Neural progenitor cell (in vitro differentiated cells): ENCODE data around the gene NBAS. TPM values are rescaled to one million over a fixed set of nuclear protein-coding genes. Genes with fewer than 3 reads are reported as not detected.

Experiments
- DNase-seq: peaks from one replicate; pipeline ENCODE4 v3.0.0-alpha.2; 2016; ENCODE audit warnings: low spot score
- H2AFZ ChIP-seq: fragments of 200-600 bp; sonication (generic); replicated peaks from 2 replicates; pipeline ENCODE4 v1.6.1; 2016; ENCODE audit warnings: antibody characterized with exemption
- H3F3A ChIP-seq: fragments of 200-600 bp; sonication (generic); 2 replicates; pipeline ENCODE4 v1.6.1; 2016; ENCODE audit warnings: antibody characterized with exemption, low read depth
- H3K27ac ChIP-seq: fragments of 200-600 bp; sonication (generic); 2 replicates; pipeline ENCODE4 v1.5.1; 2016; ENCODE audit warnings: mild to moderate bottlenecking
- H3K27me3 ChIP-seq: fragments of 200-600 bp; sonication (generic); 2 replicates; pipeline ENCODE4 v1.6.1; 2016; ENCODE audit warnings: mild to moderate bottlenecking, moderate library complexity
- H3K36me3 ChIP-seq: fragments of 200-600 bp; sonication (generic); 2 replicates; pipeline ENCODE4 v1.5.1; 2016
- H3K4me1 ChIP-seq: fragments of 200-600 bp; sonication (generic); 2 replicates; pipeline ENCODE4 v1.6.1; 2016; ENCODE audit warnings: mixed run types
- H3K4me2 ChIP-seq: fragments of 200-600 bp; sonication (generic); 2 replicates; pipeline ENCODE4 v1.6.1; 2016
- H3K4me3 ChIP-seq: fragments of 200-600 bp; sonication (generic); 2 replicates; pipeline ENCODE4 v1.5.1; 2016
- H3K79me2 ChIP-seq: fragments of 200-600 bp; sonication (generic); 2 replicates; pipeline ENCODE4 v1.6.1; 2016; ENCODE audit warnings: low read depth
- H3K9ac ChIP-seq: fragments of 200-600 bp; sonication (generic); 2 replicates; pipeline ENCODE4 v1.6.1; 2016
- H3K9me3 ChIP-seq: fragments of 200-600 bp; sonication (generic); 2 replicates; pipeline ENCODE4 v1.5.1; 2016; ENCODE audit warnings: low read depth
- H4K20me1 ChIP-seq: fragments of 200-600 bp; sonication (generic); 2 replicates; pipeline ENCODE4 v1.6.1; 2016; ENCODE audit warnings: low read depth
- H3K27ac Mint-ChIP-seq: 3 replicates; pipeline ENCODE4 v1.8.0; 2021; ENCODE audit warnings: mixed read lengths
- H3K27me3 Mint-ChIP-seq: 2 replicates; pipeline ENCODE4 v1.8.0; 2022; ENCODE audit warnings: low read depth, mild to moderate bottlenecking, inconsistent platforms, moderate library complexity, mixed read lengths; ENCODE audit not compliant: insufficient read depth
- H3K36me3 Mint-ChIP-seq: 3 replicates; pipeline ENCODE4 v1.8.0; 2021; ENCODE audit warnings: mixed read lengths
- H3K4me1 Mint-ChIP-seq: 3 replicates; pipeline ENCODE4 v1.8.0; 2021; ENCODE audit warnings: mixed read lengths
- H3K4me3 Mint-ChIP-seq: 3 replicates; pipeline ENCODE4 v1.8.0; 2021; ENCODE audit warnings: mild to moderate bottlenecking, moderate library complexity, mixed read lengths
- H3K9me3 Mint-ChIP-seq: 3 replicates; pipeline ENCODE4 v1.8.0; 2020; ENCODE audit warnings: mixed read lengths
- EZH2 ChIP-seq: fragments of 200-600 bp; sonication (generic); IDR thresholded peaks from 2 replicates; pipeline ENCODE4 v1.6.1; 2017; ENCODE audit warnings: antibody characterized with exemption, mild to moderate bottlenecking, moderate library complexity
- EZH2phosphoT487 ChIP-seq: fragments of 200-600 bp; sonication (generic); IDR thresholded peaks from 2 replicates; pipeline ENCODE4 v1.6.1; 2017; ENCODE audit warnings: antibody characterized with exemption
- total RNA-seq: library from RNA; depleted of rRNA; stranded (reverse); fragments of >200 nt; gene quantifications from 2 replicates; pipeline ENCODE4 v1.2.3, GENCODE V29; 2015; ENCODE audit warnings: low replicate concordance
- TF ChIP-seq, protein P1 (sequence below): fragments of 200-600 bp; sonication (generic); IDR thresholded peaks from 2 replicates; pipeline ENCODE4 v1.5.1; 2017; ENCODE audit warnings: antibody characterized with exemption, mild to moderate bottlenecking

Gene NBAS
- total RNA-seq, 1 donor from 2014 or later = 58.0 TPM

DNA sequence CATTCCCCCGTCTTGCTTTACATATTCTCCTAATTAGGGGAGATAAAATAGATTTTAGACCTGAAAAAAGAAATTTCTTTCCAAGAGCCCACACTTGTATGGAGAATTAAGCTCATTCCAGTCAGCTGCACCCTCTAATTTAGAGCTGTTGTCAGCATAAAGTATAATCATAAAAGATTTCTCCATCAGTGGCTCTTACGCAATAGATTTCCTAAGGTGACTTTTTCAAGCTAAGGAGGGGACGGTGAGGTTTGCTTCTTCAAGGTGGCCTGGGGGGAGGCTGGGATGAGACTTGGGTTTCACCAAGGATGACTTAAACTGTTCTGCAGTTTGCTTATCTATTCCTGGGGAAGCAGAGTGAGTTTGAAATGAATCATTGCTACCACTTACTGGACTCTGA is 426.2 kb downstream of the NBAS start:
- Histone ChIP-seq H3K27me3 (no peaks in the 10 kb centered on the region), H4K20me1 (no peaks in the 10 kb centered on the region), H3F3A (peaks cover 10% of the 10 kb centered on the region), H3K27ac (no peak overlapping the region), H3K79me2 (no peaks in the 10 kb centered on the region), H3K9ac (no peak overlapping the region), H3K4me2 (no peak overlapping the region), H3K4me3 (no peak overlapping the region), H2AFZ (no peak overlapping the region), H3K36me3 (no peaks in the 10 kb centered on the region), H3K9me3 (no peaks in the 10 kb centered on the region), H3K4me1 (peaks cover 21% of the 10 kb centered on the region)
- TF ChIP-seq EZH2phosphoT487 (no peak), EZH2 (no peak)
- TF ChIP-seq, protein P1, sequence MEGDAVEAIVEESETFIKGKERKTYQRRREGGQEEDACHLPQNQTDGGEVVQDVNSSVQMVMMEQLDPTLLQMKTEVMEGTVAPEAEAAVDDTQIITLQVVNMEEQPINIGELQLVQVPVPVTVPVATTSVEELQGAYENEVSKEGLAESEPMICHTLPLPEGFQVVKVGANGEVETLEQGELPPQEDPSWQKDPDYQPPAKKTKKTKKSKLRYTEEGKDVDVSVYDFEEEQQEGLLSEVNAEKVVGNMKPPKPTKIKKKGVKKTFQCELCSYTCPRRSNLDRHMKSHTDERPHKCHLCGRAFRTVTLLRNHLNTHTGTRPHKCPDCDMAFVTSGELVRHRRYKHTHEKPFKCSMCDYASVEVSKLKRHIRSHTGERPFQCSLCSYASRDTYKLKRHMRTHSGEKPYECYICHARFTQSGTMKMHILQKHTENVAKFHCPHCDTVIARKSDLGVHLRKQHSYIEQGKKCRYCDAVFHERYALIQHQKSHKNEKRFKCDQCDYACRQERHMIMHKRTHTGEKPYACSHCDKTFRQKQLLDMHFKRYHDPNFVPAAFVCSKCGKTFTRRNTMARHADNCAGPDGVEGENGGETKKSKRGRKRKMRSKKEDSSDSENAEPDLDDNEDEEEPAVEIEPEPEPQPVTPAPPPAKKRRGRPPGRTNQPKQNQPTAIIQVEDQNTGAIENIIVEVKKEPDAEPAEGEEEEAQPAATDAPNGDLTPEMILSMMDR = no peak
- H3K36me3 Mint-ChIP-seq = peaks cover 4% of the 10 kb centered on the region
- H3K27me3 Mint-ChIP-seq = peaks cover 4% of the 10 kb centered on the region
- peaks cover 24% of the 10 kb centered on the region for H3K9me3 Mint-ChIP-seq
- peak overlapping the region; percentile 74 for H3K27ac Mint-ChIP-seq
- DNase-seq = no peak
- H3K4me3 Mint-ChIP-seq = no peak overlapping the region
- H3K4me1 Mint-ChIP-seq = peaks cover 25% of the 10 kb centered on the region

DNA sequence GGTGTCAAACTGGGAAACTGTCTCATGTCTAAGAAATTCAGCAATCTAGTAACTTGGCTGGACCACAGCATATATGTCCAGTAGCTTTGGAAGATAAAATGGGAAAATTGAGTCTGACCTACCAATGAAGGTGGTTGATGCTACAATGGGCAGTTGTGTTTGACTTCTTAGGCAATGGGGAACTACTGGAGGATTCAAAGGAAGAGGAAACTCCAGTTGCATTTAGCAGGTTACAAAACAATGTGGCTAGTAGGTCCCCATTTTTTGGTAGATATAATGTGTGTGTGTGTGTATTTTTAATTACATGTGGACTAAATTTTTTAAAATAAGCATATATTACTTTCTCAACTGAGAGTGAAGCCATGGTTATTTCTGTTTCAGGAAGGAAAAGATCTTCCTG is 427.7 kb downstream of the NBAS start:
- Mint-ChIP-seq H3K4me3 (no peak overlapping the region), H3K36me3 (peaks cover 4% of the 10 kb centered on the region), H3K4me1 (peaks cover 25% of the 10 kb centered on the region), H3K27ac (no peak overlapping the region), H3K9me3 (peaks cover 21% of the 10 kb centered on the region), H3K27me3 (peaks cover 6% of the 10 kb centered on the region)
- H3K4me3 ChIP-seq = no peak overlapping the region
- TF ChIP-seq EZH2 (no peak), EZH2phosphoT487 (no peak)
- TF ChIP-seq, protein P1 = no peak
- H3K9me3 ChIP-seq = no peaks in the 10 kb centered on the region
- no peaks in the 10 kb centered on the region for H3K27me3 ChIP-seq
- DNase-seq = no peak
- H4K20me1 ChIP-seq = no peaks in the 10 kb centered on the region
- H3K4me2 ChIP-seq = no peak overlapping the region
- no peaks in the 10 kb centered on the region for H3K79me2 ChIP-seq
- H3K4me1 ChIP-seq = peaks cover 25% of the 10 kb centered on the region
- no peak overlapping the region for H2AFZ ChIP-seq
- H3K27ac ChIP-seq = no peak overlapping the region
- no peaks in the 10 kb centered on the region for H3K36me3 ChIP-seq
- no peak overlapping the region for H3K9ac ChIP-seq
- peaks cover 12% of the 10 kb centered on the region for H3F3A ChIP-seq

DNA sequence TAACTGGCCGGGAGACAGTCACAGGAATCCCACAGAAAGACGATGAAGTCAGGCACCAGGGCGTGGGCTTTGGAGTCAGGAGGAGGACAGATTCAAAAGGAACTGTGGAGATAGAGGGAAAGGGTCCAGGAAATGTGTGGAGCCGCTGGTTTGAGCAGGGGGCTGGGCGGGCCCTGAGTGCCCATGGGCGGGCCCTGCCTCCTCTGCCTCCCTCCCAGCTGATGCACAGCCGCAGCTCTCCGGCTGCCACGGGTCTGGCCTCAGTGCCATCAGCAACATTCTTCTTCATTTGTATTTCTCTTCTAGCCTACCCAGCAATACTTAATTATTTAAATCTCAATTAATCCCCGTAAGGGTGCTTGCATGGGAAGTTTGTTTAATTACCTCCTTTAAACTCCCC is 432.3 kb downstream of the NBAS start:
- peak overlapping the region; percentile 31 for H3K4me2 ChIP-seq
- H3K79me2 ChIP-seq = no peaks in the 10 kb centered on the region
- no peaks in the 10 kb centered on the region for H4K20me1 ChIP-seq
- no peak for DNase-seq
- peaks cover 3% of the 10 kb centered on the region for H3F3A ChIP-seq
- H3K36me3 ChIP-seq = no peaks in the 10 kb centered on the region
- no peak overlapping the region for H3K4me3 ChIP-seq
- TF ChIP-seq, protein P1 = no peak
- no peak for TF ChIP-seq EZH2phosphoT487
- TF ChIP-seq EZH2 = no peak
- H3K4me1 ChIP-seq = peaks cover 28% of the 10 kb centered on the region
- H3K9ac ChIP-seq = no peak overlapping the region
- H3K27me3 Mint-ChIP-seq = peaks cover 2% of the 10 kb centered on the region
- H3K9me3 ChIP-seq = no peaks in the 10 kb centered on the region
- peaks cover 16% of the 10 kb centered on the region for H3K9me3 Mint-ChIP-seq
- H3K27ac Mint-ChIP-seq = peak overlapping the region; percentile 14
- peaks cover 5% of the 10 kb centered on the region for H3K36me3 Mint-ChIP-seq
- peak overlapping the region; percentile 82 for H2AFZ ChIP-seq
- no peak overlapping the region for H3K4me3 Mint-ChIP-seq
- no peak overlapping the region for H3K27ac ChIP-seq
- peaks cover 32% of the 10 kb centered on the region for H3K4me1 Mint-ChIP-seq
- H3K27me3 ChIP-seq = no peaks in the 10 kb centered on the region
